ENCODE results near the gene OXCT1.
"Not testable (repeated sequence)": the region's sequence is repeated elsewhere in the genome, so short reads cannot be mapped to it uniquely, and the experiment has no call there.

OXCT1 gene

GRCh38 chr5:41831155-41831554, 39.1 kb downstream of the OXCT1 start:
- no peak for DNase-seq (ENCODE audit: low read depth in 2 of 3, low spot score in 1 of 3)

- DNase-seq (ENCODE audit: low read depth in 2 of 3, low spot score in 1 of 3), result no peak
These were observed 42.4 kb downstream of the OXCT1 start for GRCh38 chr5:41827792-41828191.

GRCh38 chr5:41822036-41822435, 48.2 kb downstream of the OXCT1 start:
- no peak for DNase-seq (ENCODE audit: low read depth in 2 of 3, low spot score in 1 of 3)

GRCh38 chr5:41821051-41821450, 49.2 kb downstream of the OXCT1 start:
- no peak for DNase-seq (ENCODE audit: low read depth in 2 of 3, low spot score in 1 of 3)

GRCh38 chr5:41820150-41820549, 50.1 kb downstream of the OXCT1 start:
- DNase-seq (ENCODE audit: low read depth in 2 of 3, low spot score in 1 of 3), result no peak

- DNase-seq (ENCODE audit: low read depth in 2 of 3, low spot score in 1 of 3), result no peak
These were observed 52.5 kb downstream of the OXCT1 start for GRCh38 chr5:41817625-41818301.

- DNase-seq (ENCODE audit: low read depth in 2 of 3, low spot score in 1 of 3), result no peak
These were observed 54.5 kb downstream of the OXCT1 start for GRCh38 chr5:41815663-41816229.

GRCh38 chr5:41815261-41815660, 55.0 kb downstream of the OXCT1 start:
- DNase-seq (ENCODE audit: low read depth in 2 of 3, low spot score in 1 of 3), result no peak

- DNase-seq (ENCODE audit: low read depth in 2 of 3, low spot score in 1 of 3), result not testable (repeated sequence)
These were observed 55.9 kb downstream of the OXCT1 start for GRCh38 chr5:41814306-41814705.

- no peak for DNase-seq (ENCODE audit: low read depth in 2 of 3, low spot score in 1 of 3)
These were observed 58.1 kb downstream of the OXCT1 start for GRCh38 chr5:41812156-41812555.

- no peak for DNase-seq (ENCODE audit: low read depth in 2 of 3, low spot score in 1 of 3)
These were observed 61.1 kb downstream of the OXCT1 start for GRCh38 chr5:41809128-41809527.

GRCh38 chr5:41808294-41808693, 61.9 kb downstream of the OXCT1 start:
- no peak for DNase-seq (ENCODE audit: low read depth in 2 of 3, low spot score in 1 of 3)

GRCh38 chr5:41797662-41798061, 72.6 kb downstream of the OXCT1 start:
- no peak for DNase-seq (ENCODE audit: low read depth in 2 of 3, low spot score in 1 of 3)

- no peak for DNase-seq (ENCODE audit: low read depth in 2 of 3, low spot score in 1 of 3)
These were observed 74.2 kb downstream of the OXCT1 start for GRCh38 chr5:41796061-41796460.

- DNase-seq (ENCODE audit: low read depth in 2 of 3, low spot score in 1 of 3), result no peak
These were observed 75.1 kb downstream of the OXCT1 start for GRCh38 chr5:41795125-41795524.

GRCh38 chr5:41794471-41794870, 75.8 kb downstream of the OXCT1 start:
- no peak for DNase-seq (ENCODE audit: low read depth in 2 of 3, low spot score in 1 of 3)

GRCh38 chr5:41793141-41793770, 77.0 kb downstream of the OXCT1 start:
- DNase-seq (ENCODE audit: low read depth in 2 of 3, low spot score in 1 of 3), result no peak

- DNase-seq (ENCODE audit: low read depth in 2 of 3, low spot score in 1 of 3), result no peak
These were observed 80.0 kb downstream of the OXCT1 start for GRCh38 chr5:41790038-41790776.

GRCh38 chr5:41789434-41789833, 80.8 kb downstream of the OXCT1 start:
- no peak for DNase-seq (ENCODE audit: low read depth in 2 of 3, low spot score in 1 of 3)

- DNase-seq (ENCODE audit: low read depth in 2 of 3, low spot score in 1 of 3), result no peak
These were observed 81.3 kb downstream of the OXCT1 start for GRCh38 chr5:41788941-41789368.

- DNase-seq (ENCODE audit: low read depth in 2 of 3, low spot score in 1 of 3), result no peak
These were observed 83.0 kb downstream of the OXCT1 start for GRCh38 chr5:41787265-41787664.

- DNase-seq (ENCODE audit: low read depth in 2 of 3, low spot score in 1 of 3), result no peak
These were observed 85.2 kb downstream of the OXCT1 start for GRCh38 chr5:41785061-41785460.

All from stimulated activated CD4-positive, alpha-beta T cell treated with anti-CD3 and anti-CD28 coated beads, Interleukin-12 subunit alpha, Interleukin-12 subunit beta, amount 100 ng/mL, for 48 hours (primary cell).